ENCODE measurements around the gene PQBP1. TPM values are rescaled to one million over a fixed set of nuclear protein-coding genes. Genes with fewer than 3 reads are reported as not detected.
"Not testable (repeated sequence)": the region's sequence is repeated elsewhere in the genome, so short reads cannot be mapped to it uniquely, and the experiment has no call there.

The PQBP1 gene
- total and polyA plus RNA-seq, 4 donors = 33.2 to 146 (median 74.0) TPM

- TF ChIP-seq, protein P1, sequence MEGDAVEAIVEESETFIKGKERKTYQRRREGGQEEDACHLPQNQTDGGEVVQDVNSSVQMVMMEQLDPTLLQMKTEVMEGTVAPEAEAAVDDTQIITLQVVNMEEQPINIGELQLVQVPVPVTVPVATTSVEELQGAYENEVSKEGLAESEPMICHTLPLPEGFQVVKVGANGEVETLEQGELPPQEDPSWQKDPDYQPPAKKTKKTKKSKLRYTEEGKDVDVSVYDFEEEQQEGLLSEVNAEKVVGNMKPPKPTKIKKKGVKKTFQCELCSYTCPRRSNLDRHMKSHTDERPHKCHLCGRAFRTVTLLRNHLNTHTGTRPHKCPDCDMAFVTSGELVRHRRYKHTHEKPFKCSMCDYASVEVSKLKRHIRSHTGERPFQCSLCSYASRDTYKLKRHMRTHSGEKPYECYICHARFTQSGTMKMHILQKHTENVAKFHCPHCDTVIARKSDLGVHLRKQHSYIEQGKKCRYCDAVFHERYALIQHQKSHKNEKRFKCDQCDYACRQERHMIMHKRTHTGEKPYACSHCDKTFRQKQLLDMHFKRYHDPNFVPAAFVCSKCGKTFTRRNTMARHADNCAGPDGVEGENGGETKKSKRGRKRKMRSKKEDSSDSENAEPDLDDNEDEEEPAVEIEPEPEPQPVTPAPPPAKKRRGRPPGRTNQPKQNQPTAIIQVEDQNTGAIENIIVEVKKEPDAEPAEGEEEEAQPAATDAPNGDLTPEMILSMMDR (IDR thresholded peaks at IDR 0.05; ENCODE audit: control extremely low read depth, extremely low read depth) = no peak
- H3K27ac ChIP-seq (ENCODE audit: low read depth in 1 of 2, low read length in 1 of 2) = no peak overlapping the region
- H3K4me1 ChIP-seq (ENCODE audit: control insufficient read depth in 5 of 5, insufficient read depth in 5 of 5, low read length in 5 of 5) = no peaks in the 10 kb centered on the region
- DNase-seq (no peak), ATAC-seq (ENCODE audit: insufficient read depth, low FRiP score) (no peak)
- 50 to 58% methylated on average over 5 of the region's 5 CpGs for WGBS, 2 donors
- no peak overlapping the region for H3K4me3 ChIP-seq
- peaks cover 0 to 4% (median 0%) of the 10 kb centered on the region in 4 donors for H3K9me3 ChIP-seq (ENCODE audit: control insufficient read depth in 4 of 4, insufficient read depth in 3 of 4, low read length in 3 of 4)
- no peak overlapping the region for H3K9ac ChIP-seq (ENCODE audit: insufficient read depth in 1 of 2, low read length in 2 of 2)
- H3K27me3 ChIP-seq (ENCODE audit: control insufficient read depth in 3 of 3, insufficient read depth in 3 of 3, low read length in 2 of 3) = peaks cover 0 to 4% (median 0%) of the 10 kb centered on the region in 3 donors
- H3K36me3 ChIP-seq (ENCODE audit: control insufficient read depth in 4 of 4, insufficient read depth in 4 of 4, low read length in 4 of 4) = no peaks in the 10 kb centered on the region
Measured at GRCh38 chrX:48854898-48855297, 42.8 kb upstream of the PQBP1 start.

DNA sequence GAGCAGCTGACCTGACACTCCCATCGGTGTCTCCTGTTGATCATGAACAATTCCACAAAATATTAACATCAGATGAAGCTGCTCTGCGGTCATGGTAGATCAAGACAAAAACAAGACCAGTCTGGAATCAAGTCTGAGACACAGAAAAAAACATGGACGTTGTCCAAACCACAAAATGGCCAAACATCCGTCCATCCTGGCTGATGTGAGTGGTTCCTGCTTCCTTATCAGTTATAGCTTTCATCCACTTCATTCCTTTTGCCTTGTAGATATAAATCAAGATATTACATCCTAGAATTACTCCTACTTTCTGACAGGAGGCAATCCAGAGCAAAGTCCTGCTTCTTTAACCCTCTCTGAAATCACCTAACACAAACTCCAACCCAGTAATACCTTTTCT, 33.5 kb upstream of the PQBP1 start:
- H3K9me3 ChIP-seq (ENCODE audit: control insufficient read depth in 4 of 4, insufficient read depth in 3 of 4, low read length in 3 of 4) = peaks cover 0 to 2% (median 0%) of the 10 kb centered on the region in 4 donors
- no peaks in the 10 kb centered on the region for H3K36me3 ChIP-seq (ENCODE audit: control insufficient read depth in 4 of 4, insufficient read depth in 4 of 4, low read length in 4 of 4)
- H3K27me3 ChIP-seq (ENCODE audit: control insufficient read depth in 3 of 3, insufficient read depth in 3 of 3, low read length in 2 of 3) = no peaks in the 10 kb centered on the region
- ATAC-seq (ENCODE audit: insufficient read depth, low FRiP score) = no peak
- DNase-seq = peak in 2 of 3 donors; percentile 7 to 42
- TF ChIP-seq, protein P1 (IDR thresholded peaks at IDR 0.05; ENCODE audit: control extremely low read depth, extremely low read depth) = no peak
- H3K4me3 ChIP-seq = no peak overlapping the region
- WGBS, 2 donors = 36 to 42% methylated on average over 4 of the region's 4 CpGs
- no peak overlapping the region for H3K9ac ChIP-seq (ENCODE audit: insufficient read depth in 1 of 2, low read length in 2 of 2)
- H3K27ac ChIP-seq (ENCODE audit: low read depth in 1 of 2, low read length in 1 of 2) = no peak overlapping the region
- H3K4me1 ChIP-seq (ENCODE audit: control insufficient read depth in 5 of 5, insufficient read depth in 5 of 5, low read length in 5 of 5) = no peaks in the 10 kb centered on the region

- H3K27ac ChIP-seq (ENCODE audit: low read depth in 1 of 2, low read length in 1 of 2); DNase-seq; H3K4me3 ChIP-seq; H3K9ac ChIP-seq (ENCODE audit: insufficient read depth in 1 of 2, low read length in 2 of 2); H3K4me1 ChIP-seq (ENCODE audit: control insufficient read depth in 5 of 5, insufficient read depth in 5 of 5, low read length in 5 of 5); H3K27me3 ChIP-seq (ENCODE audit: control insufficient read depth in 3 of 3, insufficient read depth in 3 of 3, low read length in 2 of 3); ATAC-seq (ENCODE audit: insufficient read depth, low FRiP score); H3K9me3 ChIP-seq (ENCODE audit: control insufficient read depth in 4 of 4, insufficient read depth in 3 of 4, low read length in 3 of 4); H3K36me3 ChIP-seq (ENCODE audit: control insufficient read depth in 4 of 4, insufficient read depth in 4 of 4, low read length in 4 of 4): not testable (repeated sequence)
- WGBS, 2 donors = 31 to 42% methylated on average over 1 of the region's 2 CpGs
Measured at GRCh38 chrX:48872017-48872416, 25.7 kb upstream of the PQBP1 start.

DNA sequence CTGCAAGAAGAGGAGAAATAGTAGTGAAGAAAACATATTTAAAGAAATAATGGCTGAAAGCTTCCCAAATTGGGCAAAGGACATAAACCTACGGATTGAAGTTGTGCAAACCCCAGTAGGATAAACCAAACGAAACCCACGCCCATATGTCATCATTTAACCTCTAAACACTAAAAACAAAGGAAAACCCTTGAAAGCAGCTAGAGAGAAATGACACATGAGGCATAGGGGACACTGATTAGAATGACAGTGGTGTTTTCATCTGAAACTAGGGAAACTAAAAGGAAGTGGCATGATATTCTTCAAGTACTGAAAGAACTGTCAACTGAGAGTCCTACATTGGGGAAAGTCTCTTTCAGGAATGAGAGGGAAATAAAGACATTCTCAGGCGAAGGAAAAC, 20.8 kb upstream of the PQBP1 start:
- not testable (repeated sequence) for H3K9me3 ChIP-seq (ENCODE audit: control insufficient read depth in 4 of 4, insufficient read depth in 3 of 4, low read length in 3 of 4); ATAC-seq (ENCODE audit: insufficient read depth, low FRiP score); H3K4me3 ChIP-seq; H3K36me3 ChIP-seq (ENCODE audit: control insufficient read depth in 4 of 4, insufficient read depth in 4 of 4, low read length in 4 of 4); DNase-seq; H3K27ac ChIP-seq (ENCODE audit: low read depth in 1 of 2, low read length in 1 of 2); H3K27me3 ChIP-seq (ENCODE audit: control insufficient read depth in 3 of 3, insufficient read depth in 3 of 3, low read length in 2 of 3); H3K4me1 ChIP-seq (ENCODE audit: control insufficient read depth in 5 of 5, insufficient read depth in 5 of 5, low read length in 5 of 5); H3K9ac ChIP-seq (ENCODE audit: insufficient read depth in 1 of 2, low read length in 2 of 2)
- WGBS, 2 donors = 53 to 60% methylated on average over 3 to 4 of the region's 4 CpGs

DNA sequence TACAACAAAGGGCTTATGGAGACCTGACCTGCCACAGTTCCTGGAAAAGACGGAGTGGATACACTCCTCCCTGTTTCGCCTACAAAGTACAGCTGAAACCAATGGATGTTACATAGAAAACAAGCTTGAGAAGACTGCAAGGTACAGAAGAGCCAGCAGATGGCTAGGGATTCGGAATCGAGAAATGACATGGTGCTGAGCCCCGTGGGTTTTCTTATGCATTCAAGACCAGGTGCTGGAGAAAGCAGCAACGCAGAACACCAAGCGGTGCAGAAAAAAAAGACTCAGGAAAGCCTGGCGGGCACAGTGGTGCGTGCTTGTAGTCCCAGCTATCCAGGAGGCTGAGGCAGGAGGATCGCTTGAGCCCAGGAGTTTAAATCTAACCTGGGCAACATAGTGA, 14.0 kb upstream of the PQBP1 start:
- Histone ChIP-seq H3K27ac (ENCODE audit: low read depth in 1 of 2, low read length in 1 of 2) (no peak overlapping the region), H3K4me1 (ENCODE audit: control insufficient read depth in 5 of 5, insufficient read depth in 5 of 5, low read length in 5 of 5) (no peaks in the 10 kb centered on the region), H3K4me3 (no peak overlapping the region), H3K9me3 (ENCODE audit: control insufficient read depth in 4 of 4, insufficient read depth in 3 of 4, low read length in 3 of 4) (no peaks in the 10 kb centered on the region), H3K9ac (ENCODE audit: insufficient read depth in 1 of 2, low read length in 2 of 2) (no peak overlapping the region), H3K27me3 (ENCODE audit: control insufficient read depth in 3 of 3, insufficient read depth in 3 of 3, low read length in 2 of 3) (no peaks in the 10 kb centered on the region), H3K36me3 (ENCODE audit: control insufficient read depth in 4 of 4, insufficient read depth in 4 of 4, low read length in 4 of 4) (no peaks in the 10 kb centered on the region)
- DNase-seq = no peak
- no peak for ATAC-seq (ENCODE audit: insufficient read depth, low FRiP score)
- TF ChIP-seq, protein P1 (IDR thresholded peaks at IDR 0.05; ENCODE audit: control extremely low read depth, extremely low read depth) = no peak
- 77 to 80% methylated on average over 10 of the region's 10 CpGs for whole genome bisulfite sequencing, 2 donors

DNA sequence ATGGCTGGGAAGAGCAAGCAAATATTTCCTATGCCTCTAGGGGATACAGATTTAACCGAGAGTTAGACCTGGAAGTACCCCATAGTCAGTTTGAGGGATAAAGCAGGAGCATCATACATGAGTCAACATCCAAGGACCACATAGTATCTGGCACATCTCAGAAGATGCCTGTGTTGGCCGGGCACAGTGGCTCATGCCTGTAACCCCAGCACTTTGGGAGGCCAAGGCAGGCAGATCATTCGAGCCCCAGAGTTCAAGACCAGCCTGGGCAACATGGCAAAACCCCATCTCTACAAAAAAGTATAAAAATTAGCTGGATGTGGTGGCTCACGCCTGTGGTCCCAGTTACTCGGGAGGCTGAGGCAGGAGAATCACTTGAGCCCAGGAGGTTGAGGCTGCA, 11.1 kb upstream of the PQBP1 start:
- not testable (repeated sequence) for H3K9ac ChIP-seq (ENCODE audit: insufficient read depth in 1 of 2, low read length in 2 of 2); H3K4me3 ChIP-seq; ATAC-seq (ENCODE audit: insufficient read depth, low FRiP score); H3K27me3 ChIP-seq (ENCODE audit: control insufficient read depth in 3 of 3, insufficient read depth in 3 of 3, low read length in 2 of 3); H3K9me3 ChIP-seq (ENCODE audit: control insufficient read depth in 4 of 4, insufficient read depth in 3 of 4, low read length in 3 of 4); H3K27ac ChIP-seq (ENCODE audit: low read depth in 1 of 2, low read length in 1 of 2); DNase-seq; H3K4me1 ChIP-seq (ENCODE audit: control insufficient read depth in 5 of 5, insufficient read depth in 5 of 5, low read length in 5 of 5); H3K36me3 ChIP-seq (ENCODE audit: control insufficient read depth in 4 of 4, insufficient read depth in 4 of 4, low read length in 4 of 4)
- 81 to 89% methylated on average over 5 of the region's 5 CpGs for WGBS, 2 donors
